AG09309 (cell line): Measurements from ENCODE around the gene ITPK1.

Experiments used
- DNase-seq: peaks from one replicate; pipeline ENCODE4 v3.0.0-alpha.2; 2010; ENCODE audit warnings: low read depth
- H3K4me3 ChIP-seq: 2 replicates; pipeline ENCODE4 v1.5.1; 2011; ENCODE audit warnings: mild to moderate bottlenecking, low read depth, low read length, moderate library complexity; ENCODE audit not compliant: control insufficient read depth
- TF ChIP-seq, protein P1 (sequence below): IDR thresholded peaks from 2 replicates; pipeline ENCODE4 v1.5.1; 2011; ENCODE audit warnings: mild to moderate bottlenecking, low read depth, low read length, inconsistent platforms; ENCODE audit not compliant: insufficient read depth, control insufficient read depth; ENCODE audit errors: missing control alignments

ITPK1 gene

DNA sequence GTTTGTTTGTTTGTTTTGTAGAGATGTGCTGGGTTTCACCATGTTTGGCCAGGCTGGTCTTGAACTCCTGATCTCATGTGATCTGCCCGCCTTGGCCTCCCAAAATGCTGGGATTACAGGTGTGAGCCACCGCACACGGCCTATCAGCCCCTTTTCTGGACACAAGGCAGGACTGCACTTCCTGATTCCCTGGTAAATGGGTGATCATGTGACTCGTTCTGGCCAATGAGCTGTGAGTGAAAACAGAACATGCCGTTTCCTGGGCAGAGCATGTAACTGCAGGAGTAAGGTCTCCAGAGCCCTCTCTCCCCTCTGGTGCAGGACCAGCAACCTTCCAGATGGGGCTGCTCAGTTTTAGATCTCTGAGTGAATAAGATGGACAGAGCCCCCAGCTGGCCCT is 92.7 kb downstream of the ITPK1 start:
- TF ChIP-seq, protein P1, sequence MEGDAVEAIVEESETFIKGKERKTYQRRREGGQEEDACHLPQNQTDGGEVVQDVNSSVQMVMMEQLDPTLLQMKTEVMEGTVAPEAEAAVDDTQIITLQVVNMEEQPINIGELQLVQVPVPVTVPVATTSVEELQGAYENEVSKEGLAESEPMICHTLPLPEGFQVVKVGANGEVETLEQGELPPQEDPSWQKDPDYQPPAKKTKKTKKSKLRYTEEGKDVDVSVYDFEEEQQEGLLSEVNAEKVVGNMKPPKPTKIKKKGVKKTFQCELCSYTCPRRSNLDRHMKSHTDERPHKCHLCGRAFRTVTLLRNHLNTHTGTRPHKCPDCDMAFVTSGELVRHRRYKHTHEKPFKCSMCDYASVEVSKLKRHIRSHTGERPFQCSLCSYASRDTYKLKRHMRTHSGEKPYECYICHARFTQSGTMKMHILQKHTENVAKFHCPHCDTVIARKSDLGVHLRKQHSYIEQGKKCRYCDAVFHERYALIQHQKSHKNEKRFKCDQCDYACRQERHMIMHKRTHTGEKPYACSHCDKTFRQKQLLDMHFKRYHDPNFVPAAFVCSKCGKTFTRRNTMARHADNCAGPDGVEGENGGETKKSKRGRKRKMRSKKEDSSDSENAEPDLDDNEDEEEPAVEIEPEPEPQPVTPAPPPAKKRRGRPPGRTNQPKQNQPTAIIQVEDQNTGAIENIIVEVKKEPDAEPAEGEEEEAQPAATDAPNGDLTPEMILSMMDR: no peak
- no peak for DNase-seq
- H3K4me3 ChIP-seq: no peak overlapping the region

DNA sequence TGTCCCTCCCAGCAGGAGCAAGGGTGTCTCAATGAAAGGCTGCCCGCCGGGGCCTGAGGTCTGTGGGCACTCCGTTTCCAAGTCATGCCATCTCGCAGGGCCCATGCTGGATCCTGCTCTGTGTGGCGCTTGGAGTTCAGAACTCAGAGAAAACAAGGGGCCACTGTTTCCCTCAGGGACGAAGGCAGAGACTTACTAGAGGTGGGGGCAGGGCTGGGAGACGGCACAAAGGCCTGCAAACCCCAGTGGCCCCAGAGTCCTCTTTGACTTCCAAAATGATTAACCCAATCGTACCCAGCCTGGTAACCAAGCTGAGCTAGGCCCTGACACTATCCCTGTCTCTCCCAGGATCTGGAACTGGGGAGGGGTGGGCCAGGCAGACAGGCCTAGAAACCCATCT is 95.8 kb downstream of the ITPK1 start:
- no peak overlapping the region for H3K4me3 ChIP-seq
- no peak for DNase-seq
- TF ChIP-seq, protein P1: no peak

DNA sequence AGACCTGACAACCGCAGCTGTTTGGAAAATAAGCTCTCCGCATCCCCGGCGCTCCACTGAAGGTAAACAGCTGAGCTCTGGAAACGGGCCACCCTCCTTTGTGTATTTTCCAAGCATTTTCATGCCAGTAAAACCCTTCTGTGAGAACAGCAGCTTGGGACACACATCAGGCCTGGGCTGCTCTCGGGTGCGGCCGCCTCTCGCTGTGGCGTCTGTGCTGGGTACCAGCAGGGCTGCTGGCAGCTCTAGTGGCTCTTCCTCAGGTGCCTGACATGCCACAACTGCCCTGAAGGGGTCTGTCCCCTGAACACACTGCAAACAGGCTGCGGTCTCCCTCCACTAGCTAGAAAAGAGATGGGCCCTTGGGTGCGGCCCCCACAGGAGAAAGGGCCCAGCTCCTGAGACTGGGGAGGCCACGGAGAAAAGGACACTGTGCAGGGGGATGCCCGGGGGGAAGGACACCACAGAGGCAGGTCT is 96.3 kb downstream of the ITPK1 start:
- TF ChIP-seq, protein P1: no peak
- H3K4me3 ChIP-seq: no peak overlapping the region
- DNase-seq: no peak

DNA sequence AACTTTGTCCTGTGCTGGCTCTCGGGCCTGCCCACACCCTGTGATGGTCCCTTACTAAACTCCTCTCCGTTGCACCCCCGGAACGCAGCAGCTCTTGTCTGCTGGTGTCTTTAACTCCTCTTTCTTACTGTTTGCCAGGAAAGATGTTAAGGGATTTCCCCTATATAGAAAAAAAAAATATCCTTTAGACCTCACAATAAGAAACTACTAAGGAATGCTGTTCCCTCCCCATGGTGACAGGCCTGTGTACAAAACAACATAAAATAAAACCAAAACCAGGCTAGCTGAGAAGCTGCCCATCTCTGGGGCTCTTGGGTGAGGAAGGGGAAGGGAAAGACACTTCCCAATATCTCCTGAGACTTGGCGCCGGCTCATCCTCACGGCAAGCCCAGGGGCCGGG is 97.4 kb downstream of the ITPK1 start:
- no peak for DNase-seq
- no peak overlapping the region for H3K4me3 ChIP-seq
- TF ChIP-seq, protein P1: no peak

DNA sequence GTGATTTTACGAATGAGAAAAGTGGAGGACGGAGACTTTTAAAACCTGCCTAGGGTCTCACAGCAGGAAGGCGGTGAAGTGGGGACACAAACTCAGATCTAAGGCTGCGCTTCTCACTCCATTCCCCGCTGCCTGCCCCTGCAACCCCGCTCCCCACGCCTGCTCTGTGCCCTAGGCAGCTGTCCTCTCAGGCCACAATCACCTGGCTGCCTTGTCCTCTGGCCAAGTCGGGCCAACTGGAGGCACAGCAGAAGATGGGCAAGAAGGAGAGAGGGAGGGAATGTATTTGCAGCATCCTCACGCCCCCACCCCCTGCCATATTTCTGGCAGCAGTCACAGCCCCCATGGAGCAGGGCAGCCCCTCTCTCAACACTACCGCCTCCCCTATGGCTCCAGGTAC is 97.8 kb downstream of the ITPK1 start:
- DNase-seq: no peak
- TF ChIP-seq, protein P1: no peak
- H3K4me3 ChIP-seq: no peak overlapping the region

DNA sequence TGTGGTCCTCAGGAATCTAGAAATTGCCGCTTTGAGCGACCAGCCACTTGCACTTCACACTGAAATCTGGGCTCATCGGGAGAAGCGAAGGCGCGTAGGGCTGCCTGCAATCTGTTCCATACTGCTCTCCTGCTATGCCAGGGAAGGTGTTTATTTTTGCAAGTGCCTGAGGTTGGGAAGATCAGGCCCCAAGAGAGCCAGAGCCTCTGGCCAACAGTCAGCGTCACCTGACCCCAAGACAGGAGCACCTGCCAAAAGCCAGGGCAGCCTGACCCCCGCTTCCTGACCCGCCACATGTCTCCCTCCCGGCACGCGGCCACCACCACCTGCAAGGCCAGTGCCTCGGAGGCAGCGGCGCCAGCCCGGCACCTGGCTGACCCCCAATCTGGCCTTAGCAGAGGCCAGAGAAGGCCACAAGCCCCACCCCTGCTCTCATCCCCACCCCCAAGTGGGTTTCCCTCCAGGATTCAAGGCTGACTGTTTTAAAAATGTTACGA is 98.4 kb downstream of the ITPK1 start:
- TF ChIP-seq, protein P1: no peak
- DNase-seq: no peak
- H3K4me3 ChIP-seq: no peak overlapping the region
